ENCODE data around the gene TMEM203. TPM values are rescaled to one million over a fixed set of nuclear protein-coding genes. Genes with fewer than 3 reads are reported as not detected.

TMEM203 gene
- total and polyA plus RNA-seq, 10 of the 15 experiments (the other 5 are each of a cell fraction or from before 2014, with no cell fraction given), result 7.2 to 68.1 (median 33.8) TPM

DNA sequence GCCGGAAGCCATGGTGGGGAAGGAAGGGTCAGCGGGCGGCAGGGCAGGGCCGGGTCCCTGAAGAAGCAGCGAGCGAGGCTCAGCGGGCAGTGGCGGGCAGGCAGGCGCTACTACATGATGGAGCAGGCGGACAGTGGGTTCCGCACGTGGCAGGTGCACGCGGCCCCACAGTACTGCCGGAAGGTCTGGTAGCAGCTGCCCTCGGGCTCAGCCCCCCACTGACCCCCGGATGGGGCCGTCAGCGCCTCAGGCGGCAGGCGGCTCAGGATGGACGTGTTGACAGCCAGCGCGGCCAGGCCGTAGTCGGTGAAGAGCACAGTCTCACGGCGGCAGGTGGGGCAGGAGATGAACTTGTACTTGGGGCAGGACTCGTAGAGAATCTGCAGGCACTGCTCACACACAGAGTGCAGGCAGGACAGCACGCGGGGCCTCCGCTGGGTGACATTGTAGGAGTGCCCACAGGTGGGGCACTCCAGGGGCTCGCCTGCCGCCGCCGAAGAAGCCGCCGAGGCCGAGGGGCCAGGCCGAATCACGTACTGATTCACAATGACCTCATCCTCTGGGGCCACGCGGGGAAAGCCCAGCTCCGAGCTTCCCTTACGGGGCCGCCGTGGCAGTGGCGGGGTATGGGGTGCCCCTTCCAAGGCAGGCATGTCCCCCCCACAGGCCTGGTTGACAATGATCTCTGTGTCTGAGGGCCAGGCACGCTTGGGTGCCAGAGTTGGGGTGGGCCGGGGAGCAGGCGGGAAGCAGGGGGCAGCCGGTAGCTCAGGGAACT is 15.1 kb upstream of the TMEM203 start (continued):
- TF ChIP-seq, protein P1, sequence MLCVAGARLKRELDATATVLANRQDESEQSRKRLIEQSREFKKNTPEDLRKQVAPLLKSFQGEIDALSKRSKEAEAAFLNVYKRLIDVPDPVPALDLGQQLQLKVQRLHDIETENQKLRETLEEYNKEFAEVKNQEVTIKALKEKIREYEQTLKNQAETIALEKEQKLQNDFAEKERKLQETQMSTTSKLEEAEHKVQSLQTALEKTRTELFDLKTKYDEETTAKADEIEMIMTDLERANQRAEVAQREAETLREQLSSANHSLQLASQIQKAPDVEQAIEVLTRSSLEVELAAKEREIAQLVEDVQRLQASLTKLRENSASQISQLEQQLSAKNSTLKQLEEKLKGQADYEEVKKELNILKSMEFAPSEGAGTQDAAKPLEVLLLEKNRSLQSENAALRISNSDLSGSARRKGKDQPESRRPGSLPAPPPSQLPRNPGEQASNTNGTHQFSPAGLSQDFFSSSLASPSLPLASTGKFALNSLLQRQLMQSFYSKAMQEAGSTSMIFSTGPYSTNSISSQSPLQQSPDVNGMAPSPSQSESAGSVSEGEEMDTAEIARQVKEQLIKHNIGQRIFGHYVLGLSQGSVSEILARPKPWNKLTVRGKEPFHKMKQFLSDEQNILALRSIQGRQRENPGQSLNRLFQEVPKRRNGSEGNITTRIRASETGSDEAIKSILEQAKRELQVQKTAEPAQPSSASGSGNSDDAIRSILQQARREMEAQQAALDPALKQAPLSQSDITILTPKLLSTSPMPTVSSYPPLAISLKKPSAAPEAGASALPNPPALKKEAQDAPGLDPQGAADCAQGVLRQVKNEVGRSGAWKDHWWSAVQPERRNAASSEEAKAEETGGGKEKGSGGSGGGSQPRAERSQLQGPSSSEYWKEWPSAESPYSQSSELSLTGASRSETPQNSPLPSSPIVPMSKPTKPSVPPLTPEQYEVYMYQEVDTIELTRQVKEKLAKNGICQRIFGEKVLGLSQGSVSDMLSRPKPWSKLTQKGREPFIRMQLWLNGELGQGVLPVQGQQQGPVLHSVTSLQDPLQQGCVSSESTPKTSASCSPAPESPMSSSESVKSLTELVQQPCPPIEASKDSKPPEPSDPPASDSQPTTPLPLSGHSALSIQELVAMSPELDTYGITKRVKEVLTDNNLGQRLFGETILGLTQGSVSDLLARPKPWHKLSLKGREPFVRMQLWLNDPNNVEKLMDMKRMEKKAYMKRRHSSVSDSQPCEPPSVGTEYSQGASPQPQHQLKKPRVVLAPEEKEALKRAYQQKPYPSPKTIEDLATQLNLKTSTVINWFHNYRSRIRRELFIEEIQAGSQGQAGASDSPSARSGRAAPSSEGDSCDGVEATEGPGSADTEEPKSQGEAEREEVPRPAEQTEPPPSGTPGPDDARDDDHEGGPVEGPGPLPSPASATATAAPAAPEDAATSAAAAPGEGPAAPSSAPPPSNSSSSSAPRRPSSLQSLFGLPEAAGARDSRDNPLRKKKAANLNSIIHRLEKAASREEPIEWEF (IDR thresholded peaks at IDR 0.05; ENCODE audit: insufficient replicate concordance, low read depth, low read length), result no peak
- no peak for TF ChIP-seq NFYA (IDR thresholded peaks at IDR 0.05; ENCODE audit: borderline replicate concordance, low read depth, low read length)
- no peak for TF ChIP-seq POLR2AphosphoS5 (IDR thresholded peaks at IDR 0.05; ENCODE audit: low read length)
- TF ChIP-seq BRCA1 (IDR thresholded peaks at IDR 0.05; ENCODE audit: low read depth, low read length), result no peak
- no peak for TF ChIP-seq HDAC6 (IDR thresholded peaks at IDR 0.05; ENCODE audit: unreplicated experiment)
- no peak for TF ChIP-seq IRF5 (IDR thresholded peaks at IDR 0.05; ENCODE audit: borderline replicate concordance)

Data from GM12878 (cell line).